GM18498 (cell line): ENCODE results near the gene ZNFX1.

ENCODE experiments used
- ATAC-seq: cut with Tn5 transposase; IDR thresholded peaks from one replicate; pipeline ENCODE4 v1.9.1; 2021; ENCODE audit warnings: mild to moderate bottlenecking, moderate library complexity; ENCODE audit not compliant: unreplicated experiment

The ZNFX1 gene

DNA sequence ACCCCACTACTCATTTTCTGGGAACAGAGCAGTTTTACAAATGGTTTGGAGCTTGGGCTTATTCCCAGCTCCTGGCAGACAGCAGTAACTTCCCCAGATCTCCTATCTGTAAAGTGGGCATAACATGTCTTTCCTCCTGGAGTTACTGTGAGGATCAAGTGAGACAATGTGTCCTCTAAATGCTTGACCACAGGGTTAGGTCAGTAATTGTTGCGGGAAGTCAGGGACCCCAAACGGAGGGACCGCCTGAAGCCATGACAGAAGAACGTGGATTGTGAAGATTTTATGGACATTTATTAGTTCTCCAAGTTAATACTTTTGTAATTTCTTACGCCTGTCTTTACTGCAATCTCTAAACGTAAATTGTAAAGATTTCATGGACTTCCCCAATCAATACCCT lies 15.3 kb upstream of the ZNFX1 start:
- no peak for ATAC-seq

DNA sequence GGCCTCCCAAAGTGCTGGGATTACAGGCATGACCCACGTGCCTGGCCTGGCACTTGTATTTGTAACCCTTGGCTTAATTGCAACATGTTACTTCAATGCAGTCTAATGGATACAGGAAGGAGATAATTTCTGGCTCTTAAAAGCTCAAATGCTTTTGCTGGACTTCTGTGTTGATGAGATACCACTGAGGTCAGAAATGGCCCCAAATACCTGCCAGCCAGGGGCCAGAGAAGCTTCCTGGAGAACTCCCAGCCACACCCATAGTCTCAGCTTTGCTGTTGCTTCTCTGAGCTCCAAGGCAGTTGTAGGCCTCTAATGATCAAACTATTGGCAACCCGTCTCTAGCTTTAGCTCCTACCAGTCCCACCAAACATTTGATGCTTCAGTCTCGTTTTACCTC lies 14.2 kb upstream of the ZNFX1 start:
- no peak for ATAC-seq

DNA sequence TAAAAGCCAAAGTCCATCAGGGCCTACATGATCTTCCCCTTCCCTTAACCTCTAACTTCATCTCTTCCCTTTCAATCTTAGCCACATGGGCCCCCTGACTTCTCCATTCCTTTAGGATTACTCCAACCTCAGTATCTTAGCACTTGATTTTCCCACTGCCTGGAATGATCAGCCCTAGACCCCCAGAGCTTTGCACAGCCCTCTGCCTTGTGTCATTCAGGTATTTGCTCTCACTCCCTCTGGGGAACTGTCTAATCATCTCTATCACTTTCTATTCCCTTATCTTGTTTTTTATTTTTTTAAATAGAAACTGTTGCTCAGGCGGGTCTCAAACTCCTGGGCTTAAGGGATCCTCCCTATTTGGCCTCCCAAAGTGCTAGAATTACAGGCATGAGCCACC lies 13.3 kb upstream of the ZNFX1 start:
- ATAC-seq: no peak

DNA sequence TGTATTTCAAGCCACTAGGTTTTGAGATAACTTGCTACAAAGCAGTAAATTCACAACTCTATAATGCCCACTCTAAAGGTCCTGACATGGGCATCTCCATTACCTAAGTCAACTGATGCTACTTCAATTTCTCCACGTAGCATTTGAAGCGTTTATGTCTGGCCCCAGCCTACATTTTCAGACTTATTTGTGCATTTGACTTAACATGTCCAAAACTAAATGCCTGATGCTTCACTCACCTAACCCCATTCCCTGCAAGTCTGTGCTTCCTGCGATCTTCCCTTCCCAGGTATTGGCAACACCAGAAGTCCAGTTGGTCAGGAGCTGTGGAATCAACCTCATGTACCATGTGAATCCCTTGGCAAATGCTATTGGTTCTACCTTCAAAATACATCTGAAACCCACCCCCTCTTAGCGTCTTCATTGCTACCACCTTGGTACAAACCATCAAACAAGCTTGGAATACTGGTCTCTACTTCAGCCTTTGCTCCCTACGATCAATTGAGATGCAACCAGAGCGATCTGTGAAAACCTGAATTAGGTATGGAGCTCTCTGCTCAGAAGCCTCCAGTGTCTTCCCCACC lies 12.8 kb upstream of the ZNFX1 start:
- no peak for ATAC-seq

DNA sequence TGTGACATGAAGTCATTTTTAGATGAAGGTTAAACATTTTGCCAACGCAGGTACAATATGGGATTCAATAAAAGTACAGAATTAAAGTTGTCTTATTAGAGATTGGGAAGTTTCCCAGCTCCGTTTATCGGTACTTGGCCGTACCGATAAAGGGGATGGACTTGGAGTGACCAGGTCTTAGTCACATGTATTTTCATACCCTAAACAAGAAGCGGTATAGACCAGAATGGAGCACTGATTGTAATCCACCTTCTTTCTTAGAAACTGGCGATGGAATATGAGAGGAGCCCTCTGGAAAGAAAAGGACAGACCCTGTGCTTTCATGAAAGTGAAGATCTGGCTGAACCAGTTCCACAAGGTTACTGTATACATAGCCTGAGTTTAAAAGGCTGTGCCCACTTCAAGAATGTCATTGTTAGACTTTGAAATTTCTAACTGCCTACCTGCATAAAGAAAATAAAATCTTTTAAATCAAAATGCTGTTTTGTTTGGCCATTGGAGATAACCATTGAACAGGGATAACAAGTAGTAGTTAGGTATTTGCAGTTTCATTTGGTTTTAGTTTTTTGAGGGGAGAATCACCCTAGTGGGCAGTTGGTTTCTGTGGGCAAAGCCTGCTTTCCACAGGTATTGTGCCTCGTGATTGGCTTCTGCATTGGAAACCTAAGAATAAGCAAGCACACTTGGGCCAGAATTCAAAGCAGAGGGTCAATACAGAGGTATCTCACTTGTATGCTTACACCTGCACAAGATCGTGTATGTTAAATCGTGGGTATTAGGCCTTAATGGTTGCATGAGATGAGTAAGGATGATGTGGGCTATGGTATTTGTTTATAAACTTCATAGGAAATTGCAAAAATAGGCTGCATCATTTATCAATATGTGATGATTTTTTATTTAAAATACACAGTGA lies 11.2 kb upstream of the ZNFX1 start:
- ATAC-seq: no peak

DNA sequence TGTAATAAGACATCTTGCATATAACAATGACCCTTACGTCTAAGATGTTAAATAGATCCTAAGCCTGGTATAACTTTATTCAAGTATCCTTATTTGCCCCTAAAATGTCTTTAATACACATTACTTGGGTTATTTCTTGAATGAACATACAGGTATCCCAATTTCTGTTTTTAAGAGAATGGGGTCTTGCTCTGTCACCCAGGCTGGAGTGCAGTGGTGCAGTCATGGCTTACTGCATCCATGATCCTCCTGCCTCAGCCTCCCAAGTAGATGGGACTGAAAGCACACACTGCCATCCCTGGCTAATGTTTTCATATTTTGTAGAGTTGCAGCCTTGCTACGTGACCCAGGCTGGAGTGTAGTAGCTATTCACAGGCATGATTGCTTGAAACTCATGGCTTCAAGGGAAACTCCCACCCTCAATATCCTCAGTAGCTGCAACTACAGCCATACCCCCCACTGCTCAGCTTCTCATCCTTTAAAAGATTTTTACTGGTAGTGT lies 10.4 kb upstream of the ZNFX1 start:
- no peak for ATAC-seq

DNA sequence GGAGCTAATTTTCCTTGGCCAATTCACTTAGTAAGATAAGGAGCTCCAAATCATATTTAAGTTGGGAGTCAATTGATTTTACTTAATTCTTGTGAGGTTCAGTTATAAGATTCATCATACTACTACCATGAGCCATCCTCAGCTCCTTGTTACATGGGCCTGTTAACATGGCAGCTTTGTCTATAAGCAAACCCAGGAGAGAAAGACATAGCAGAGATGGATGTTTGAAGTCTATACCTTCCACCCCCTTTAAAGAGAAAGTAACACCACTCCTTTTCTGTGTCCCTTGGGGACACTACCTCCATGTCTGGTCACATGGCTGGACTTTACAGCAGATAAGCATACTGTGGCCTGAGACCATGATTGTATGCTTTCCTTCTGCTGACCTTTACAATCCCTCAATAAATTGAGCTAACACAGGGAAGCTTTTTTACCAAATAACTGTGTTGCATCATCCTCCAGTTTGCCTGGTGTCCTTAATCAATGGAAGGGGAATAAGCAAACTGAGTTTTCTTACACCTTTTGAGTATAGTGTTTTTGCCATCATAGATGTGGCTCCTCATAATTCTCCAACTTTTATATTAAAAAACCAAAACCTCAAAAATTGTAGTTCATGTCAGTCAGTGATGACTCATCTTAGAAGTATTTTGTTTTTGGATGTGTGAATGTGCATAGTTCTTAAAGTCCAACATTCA lies 9.8 kb upstream of the ZNFX1 start:
- ATAC-seq: no peak

DNA sequence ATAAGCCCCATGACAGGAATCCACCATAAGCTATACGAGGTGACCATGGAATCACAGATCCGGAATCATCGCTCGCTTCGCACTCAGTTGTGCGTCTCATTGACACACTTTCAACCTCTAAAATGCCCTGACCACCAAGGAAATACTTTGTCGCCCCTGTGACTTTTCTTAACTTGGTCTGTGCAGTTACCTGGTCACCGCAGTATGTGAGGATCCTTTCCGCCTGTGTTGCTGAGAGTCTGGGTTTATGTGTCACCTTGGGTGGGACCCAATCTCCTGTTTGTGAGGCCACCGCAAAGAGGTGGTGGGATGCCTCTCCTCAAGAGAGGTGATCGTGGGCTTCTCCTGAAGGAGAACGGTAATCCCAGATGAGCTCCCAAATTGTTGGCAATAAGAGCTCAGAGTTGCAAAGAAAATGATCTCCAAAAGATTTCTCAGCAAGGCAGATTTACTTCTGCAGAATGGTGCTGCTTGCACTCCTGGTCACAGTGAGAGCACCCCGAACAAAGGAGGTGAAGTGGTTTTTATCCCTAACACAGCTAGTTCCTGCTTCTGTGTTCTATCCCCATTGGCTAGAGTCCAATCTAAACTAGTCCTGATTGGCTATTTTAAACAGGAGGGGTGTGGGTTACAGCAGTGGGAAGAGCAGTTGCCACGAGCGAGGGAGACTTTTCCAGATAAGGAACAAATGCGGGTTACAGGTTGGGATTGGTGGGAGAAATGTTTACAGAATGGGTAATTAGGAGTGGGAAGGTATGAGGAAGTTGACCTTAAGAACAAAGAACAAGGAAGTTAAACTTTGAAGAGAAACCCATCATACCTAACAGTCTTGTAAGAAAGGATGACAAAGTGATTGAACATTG lies 9.1 kb upstream of the ZNFX1 start:
- ATAC-seq: no peak

DNA sequence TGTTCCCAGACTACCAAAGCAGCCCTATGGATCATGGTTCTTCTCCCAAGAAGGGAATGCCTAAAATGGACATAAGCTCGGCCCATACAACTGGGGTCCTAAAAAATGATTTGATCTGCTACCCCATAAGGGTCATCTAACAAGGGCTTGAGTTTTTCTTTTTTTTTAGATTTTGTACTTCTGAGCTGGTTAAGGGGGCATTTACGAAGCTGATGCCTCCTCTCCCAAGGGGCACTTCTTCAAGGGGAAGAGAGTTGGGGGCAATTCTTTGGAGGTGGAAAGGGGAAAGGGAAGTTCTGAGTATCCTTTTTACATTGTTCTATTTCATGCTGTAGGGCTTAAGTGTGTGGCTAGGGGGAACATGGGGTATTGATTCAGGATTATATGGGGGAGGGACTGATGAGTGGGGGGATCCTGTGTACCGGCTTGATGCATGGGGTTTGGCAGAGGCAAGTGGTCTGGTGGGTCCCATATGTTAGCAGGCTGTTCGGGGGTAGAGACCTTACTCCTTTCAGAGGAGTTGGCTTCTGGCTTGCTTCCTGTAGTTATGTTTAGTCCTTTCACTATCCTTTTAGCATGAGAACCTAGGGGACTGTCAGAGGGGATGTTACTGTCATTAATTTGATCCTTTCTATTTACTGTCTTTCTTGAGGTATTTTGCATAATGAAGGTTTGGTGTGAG lies 8.1 kb upstream of the ZNFX1 start:
- no peak for ATAC-seq

DNA sequence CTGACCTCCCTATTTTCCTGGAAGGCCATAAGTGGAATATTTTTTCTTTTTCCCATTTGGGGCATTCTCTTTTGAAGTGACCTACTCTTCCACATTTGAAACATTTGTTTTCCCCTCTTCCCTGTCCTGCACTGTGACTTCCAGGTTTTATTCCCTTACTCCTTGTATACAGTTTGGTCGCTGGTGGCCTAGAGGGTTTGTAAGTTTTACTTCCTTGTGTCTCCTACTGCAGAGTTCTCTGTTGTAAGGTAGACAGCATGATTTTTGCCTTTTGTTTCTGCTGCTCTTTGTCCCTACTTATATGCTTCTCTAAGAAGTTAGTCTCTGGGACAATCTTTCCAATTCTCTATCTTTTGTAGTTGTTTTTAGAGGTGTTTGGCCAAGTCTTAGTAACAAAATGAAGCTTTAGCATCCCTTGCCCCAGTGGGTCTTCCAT lies 7.4 kb upstream of the ZNFX1 start:
- ATAC-seq: no peak

DNA sequence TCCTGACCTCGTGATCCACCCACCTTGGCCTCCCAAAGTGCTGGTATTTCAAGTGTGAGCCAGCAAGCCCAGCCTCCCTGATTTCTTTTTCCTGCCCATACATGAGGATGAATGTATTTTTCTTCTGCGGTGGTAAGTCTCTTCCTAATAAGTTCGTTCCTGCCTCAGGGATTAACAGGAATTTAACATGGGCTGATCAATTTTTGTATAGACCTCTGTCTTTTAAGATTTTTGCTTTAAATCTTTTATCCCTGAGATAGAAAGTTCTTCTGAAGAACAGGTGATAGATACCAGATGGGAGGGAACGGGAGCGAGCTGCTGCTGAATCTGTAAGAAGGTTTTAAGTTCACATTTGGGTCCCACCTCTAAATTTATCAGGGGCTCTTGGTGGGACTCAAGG lies 7.0 kb upstream of the ZNFX1 start:
- ATAC-seq: no peak

DNA sequence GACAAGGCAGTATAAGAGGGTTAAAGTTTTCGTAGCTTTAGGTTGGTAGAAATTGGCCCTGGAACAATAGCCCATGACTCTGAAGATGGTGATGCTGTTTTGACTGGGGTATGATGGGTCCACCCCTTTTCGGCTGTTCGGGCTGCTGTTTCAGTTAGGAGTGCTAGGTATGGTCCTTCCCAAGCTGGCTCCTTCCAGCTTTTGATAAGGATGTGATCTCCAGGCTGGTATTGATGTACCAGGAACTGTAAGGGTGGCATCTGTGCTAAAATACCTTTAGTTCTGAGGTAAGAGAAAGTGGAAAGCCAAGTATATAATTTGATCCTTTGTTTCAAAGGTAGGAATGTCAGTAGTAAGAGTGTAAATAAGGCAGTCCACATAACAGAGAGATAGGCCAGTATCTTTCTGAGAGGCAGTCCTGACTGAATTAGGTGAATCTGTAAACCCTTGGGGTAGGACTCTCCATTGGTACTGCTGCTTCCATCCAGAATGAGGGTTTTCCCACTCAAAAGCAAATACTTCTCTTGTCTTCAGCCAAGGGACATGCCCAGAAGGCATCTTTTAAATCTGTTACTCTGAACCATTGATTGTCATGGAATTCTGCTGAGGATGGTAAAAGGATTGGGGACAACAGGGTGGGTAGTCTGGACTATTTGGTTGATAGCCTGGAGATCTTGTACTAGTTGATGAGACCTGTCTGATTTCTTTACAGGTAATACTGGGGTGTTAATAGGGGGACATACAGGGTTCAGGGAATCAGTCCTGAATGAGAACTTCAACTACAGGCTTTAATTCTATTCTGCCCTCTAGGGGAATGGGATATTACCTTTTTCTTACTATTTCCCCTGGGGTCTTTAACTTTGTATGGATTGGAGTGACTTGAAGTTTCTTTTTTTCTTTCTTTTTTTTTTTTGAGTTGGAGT lies 6.1 kb upstream of the ZNFX1 start:
- ATAC-seq: no peak

DNA sequence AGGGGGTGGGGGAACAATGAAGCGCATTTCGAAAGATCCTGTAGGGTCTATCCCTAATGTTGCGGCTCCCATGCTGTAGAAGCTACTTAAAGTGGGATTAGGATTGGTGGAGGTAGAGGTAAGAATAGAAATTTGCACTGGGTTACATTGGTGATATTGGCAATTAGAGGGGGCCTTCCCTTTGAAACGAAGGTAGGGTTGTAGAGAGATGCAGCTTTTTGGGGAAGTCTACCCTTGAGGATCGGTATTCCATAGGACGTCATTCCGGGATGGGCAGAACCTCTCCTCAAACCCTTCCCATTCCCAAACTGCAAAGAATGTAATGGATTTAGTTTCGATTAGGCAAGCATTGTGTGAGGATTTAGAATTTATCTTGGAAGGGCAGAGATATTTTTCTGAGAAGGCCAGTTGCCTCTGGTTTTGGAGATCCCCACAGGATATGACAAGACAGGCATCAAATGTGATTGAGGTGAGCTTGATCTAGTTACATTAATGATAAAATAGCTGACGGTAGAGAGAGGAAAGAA lies 5.4 kb upstream of the ZNFX1 start:
- ATAC-seq: no peak

DNA sequence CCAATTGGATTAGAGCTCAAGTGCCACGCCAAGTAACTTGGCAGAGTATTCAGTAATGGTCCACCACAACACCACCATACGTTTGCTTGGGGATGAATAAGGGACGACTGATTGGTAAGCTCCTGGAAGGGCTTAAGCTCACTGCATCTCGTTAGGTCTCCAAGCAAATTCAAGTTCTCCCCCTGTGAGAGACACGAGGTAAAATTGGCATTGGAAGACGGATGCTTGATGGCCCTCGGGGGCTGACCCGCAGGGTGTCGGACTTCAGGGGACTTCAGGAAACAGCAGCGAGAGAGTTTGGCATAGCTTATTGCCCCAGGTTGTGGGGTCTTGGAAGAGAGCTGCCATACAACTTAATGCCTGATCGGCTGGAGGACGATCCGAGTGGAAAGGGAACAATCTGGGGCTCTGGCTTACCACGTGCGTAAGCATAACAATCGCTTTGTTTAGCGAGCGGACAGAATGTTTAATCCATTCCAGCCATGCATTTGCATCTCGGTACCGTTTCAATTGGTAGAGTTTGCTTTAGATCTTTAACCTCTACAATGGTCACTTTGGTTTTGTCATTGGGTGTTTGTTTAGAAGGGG lies 4.8 kb upstream of the ZNFX1 start:
- ATAC-seq: no peak

DNA sequence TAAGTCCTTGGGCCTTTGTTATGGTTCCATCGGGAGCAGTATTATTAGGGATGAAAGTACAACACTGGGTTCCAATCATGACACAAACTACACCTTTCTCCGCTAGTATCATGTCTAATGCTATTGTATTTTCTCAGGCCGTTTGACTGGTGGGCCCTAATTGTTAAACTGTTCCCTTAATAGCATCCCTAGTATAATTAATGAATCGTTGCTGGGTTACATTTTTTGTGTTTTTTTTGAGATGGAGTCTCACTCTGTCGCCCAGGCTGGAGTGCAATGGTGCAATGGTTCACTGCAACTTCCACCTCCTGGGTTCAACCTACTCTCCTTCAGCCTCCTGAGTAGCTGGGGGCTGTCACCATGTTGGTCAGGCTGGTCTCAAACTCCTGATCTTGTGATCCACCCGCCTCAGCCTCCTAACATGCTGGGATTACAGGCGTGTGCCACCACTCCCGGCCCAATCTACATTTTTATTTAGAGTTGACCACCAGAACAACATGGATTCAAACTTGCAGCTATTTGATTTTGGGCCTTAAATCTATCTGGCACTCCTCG lies 4.1 kb upstream of the ZNFX1 start:
- ATAC-seq: no peak

DNA sequence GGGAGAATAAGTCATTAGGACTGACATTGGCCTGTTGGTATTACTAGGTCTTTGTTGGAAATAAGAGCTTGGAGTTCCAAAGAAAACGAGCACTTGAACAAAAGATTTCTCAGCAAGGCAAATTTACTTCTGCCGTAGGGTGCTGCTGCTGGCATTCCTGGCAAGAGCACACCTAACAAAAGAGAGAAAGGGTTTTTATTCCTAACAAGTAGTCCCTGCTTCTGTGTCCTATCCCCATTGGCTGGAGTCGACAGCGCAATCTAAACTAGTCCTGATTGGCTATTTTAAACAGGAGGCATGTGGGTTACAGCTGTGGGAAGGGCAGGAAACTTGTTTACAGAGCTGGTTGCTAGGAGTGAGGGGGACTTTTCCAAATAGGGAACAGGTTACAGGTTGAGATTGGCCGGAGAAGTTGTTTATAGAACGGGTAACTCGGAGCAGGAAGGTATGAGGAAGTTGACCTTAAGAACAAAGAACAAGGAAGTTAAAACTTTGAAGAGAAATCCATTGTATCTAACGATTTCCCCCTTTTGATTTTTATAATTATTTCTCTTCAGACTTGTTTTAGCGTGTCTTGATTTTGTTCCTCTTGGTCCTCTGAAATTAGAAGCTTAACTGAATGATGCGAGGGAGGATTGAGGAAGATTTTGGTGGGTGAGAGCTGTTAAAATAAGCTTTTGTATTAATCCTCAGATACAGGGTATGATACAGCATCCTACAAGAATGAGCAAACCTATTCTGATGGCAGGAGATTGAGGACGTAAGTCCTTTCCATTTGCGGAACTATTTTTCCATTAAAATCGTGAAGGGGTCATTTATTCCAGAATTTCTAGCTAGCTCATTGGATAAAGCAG lies 3.4 kb upstream of the ZNFX1 start:
- no peak for ATAC-seq

DNA sequence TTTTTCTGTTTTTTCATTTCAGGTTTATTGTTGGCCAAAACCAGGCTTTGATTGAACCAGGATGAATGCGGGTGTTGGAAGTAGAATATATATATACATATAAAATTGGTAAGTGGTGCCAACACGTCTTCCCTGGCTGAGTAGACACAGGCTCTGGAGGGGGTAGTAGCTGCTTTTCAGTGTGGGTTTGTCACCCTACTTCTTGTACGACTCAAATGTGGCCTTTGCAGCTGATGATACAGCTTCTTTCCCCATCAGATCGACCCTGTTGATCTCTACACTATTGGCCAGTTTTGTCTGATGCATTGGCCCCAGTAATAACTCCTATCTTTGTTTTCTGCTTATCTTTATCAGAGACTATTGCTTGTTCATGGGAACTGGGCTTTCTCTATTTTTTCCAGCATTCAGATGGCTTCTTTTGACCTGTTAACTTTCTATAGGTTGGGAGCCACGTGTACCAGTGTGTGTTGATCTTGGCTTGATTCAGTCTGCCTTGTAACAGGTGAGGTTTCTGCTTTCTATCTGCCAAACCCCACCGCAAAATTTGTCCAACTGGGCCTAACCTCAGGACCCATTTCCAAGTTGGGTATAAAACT lies 2.7 kb upstream of the ZNFX1 start:
- ATAC-seq: no peak
